HG03378 (cell line): ENCODE results near the gene CRELD1.
"Not testable (repeated sequence)": the region's sequence is repeated elsewhere in the genome, so short reads cannot be mapped to it uniquely, and the experiment has no call there.

Experiments used
- ATAC-seq: cut with Tn5 transposase; IDR thresholded peaks from one replicate; pipeline ENCODE4 v1.9.1; 2021; ENCODE audit warnings: mild to moderate bottlenecking, moderate library complexity; ENCODE audit not compliant: unreplicated experiment

The CRELD1 gene

DNA sequence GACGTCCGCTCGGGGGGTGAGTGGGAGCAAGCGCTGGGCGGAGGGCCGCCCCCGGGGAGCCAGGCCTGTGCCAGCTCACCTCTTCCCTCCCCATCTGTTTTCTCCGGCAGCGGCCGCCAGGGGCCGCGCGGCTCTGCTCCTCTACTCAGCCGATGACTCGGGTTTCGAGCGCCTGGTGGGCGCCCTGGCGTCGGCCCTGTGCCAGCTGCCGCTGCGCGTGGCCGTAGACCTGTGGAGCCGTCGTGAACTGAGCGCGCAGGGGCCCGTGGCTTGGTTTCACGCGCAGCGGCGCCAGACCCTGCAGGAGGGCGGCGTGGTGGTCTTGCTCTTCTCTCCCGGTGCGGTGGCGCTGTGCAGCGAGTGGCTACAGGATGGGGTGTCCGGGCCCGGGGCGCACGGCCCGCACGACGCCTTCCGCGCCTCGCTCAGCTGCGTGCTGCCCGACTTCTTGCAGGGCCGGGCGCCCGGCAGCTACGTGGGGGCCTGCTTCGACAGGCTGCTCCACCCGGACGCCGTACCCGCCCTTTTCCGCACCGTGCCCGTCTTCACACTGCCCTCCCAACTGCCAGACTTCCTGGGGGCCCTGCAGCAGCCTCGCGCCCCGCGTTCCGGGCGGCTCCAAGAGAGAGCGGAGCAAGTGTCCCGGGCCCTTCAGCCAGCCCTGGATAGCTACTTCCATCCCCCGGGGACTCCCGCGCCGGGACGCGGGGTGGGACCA, 632 bp upstream of the CRELD1 start:
- peak; percentile 41 for ATAC-seq

DNA sequence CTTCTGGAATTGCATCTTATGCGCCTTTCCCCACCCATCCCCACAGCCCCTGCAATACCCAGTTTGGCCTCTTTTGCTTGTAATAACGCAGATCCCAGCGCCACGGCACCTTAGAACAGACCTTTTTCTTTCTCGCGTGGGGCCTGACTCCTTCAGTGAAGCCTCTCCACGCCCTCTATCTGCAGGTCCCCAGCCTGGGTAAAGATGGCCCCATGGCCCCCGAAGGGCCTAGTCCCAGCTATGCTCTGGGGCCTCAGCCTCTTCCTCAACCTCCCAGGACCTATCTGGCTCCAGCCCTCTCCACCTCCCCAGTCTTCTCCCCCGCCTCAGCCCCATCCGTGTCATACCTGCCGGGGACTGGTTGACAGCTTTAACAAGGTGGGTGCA, 594 bp downstream of the CRELD1 start:
- no peak for ATAC-seq

DNA sequence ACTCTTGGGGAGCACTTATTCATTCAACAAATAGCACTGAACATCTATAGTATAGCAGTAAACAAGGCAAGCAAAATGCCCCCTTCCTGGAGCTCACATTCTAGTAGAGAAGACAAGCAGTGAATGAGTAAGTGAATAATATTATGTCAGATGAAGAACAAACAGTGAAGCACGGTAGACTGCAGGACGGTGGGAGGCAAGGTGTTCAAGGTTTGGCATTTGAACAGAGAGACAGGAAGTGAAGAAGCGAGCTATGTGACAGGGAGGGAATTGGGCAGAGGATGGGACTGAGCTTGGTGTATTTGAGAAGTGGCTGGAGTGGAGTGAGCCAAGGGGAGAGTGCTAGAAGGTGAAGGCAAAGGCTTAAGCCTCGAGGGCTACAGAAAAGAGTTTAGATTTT, 1.4 kb downstream of the CRELD1 start:
- no peak for ATAC-seq

DNA sequence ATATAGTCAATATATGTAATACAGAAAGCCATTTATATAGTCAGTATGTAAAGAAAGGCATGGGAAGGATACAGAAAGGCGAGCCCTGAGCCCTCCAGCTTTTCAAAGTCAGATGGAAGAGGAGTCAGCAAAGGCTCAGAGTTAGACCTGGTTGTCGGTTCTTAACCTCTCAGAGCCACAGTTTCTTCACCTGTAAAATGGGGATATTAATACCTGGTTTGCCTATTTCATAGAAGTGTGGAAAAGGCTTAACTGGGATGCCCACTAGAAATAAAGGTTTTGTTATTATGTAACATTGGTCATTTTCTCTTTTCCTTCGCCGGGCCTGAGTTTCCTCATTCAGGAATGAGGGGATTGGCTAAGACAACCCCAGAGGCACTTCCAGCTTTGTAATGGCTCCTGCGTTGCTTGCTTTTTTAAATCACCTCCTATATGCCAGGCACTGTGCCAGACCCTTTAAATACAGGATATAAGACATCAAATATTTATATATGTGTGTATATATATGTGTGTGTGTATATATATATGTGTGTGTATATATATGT, 2.4 kb downstream of the CRELD1 start:
- no peak for ATAC-seq

DNA sequence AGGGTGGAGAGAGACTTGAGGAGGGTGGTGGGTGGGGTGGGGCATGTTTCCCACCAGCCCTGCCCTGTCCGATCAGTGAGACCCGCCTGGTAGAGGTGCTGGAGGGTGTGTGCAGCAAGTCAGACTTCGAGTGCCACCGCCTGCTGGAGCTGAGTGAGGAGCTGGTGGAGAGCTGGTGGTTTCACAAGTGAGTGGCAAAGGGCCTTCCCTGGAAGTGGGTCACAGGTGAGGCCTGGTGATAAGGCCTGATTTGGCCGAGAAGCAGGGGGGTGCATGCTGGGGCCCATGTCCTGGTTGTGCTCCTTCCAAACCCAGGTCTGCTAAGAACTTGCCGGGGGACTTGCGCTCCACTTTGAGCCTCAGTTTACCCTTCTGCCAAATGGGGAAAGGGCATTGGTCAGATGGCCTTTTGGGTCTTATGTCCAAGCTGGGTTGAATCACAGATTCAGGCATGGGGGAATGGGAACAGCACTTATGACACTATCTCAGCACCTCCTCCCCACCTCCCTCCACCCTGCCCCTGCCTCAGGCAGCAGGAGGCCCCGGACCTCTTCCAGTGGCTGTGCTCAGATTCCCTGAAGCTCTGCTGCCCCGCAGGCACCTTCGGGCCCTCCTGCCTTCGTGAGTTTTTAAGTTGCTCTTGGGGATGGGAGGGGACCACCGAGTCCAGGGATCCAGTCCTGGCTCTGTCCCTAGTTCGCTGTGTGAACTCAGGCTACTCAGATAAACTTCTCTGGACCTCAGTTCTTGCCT, 4.0 kb downstream of the CRELD1 start:
- ATAC-seq, result no peak

DNA sequence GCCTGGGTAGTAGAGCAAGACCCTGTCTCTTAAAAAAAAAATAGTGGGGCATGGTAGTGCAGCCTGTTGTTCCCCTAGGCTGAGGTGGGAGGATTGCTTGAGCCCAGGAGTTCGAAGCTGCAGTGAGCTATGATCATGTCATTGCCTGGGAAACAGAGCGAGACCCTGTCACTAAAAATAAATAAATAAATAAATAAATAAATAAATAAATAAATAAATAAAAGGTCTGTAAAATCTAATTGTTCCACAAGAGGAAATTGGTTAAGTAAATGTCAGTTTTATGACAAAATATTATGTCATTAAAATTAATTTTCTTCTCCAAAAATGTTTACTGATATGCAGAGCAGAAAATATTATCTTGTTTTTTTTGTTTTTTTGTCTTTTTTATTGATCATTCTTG, 5.3 kb downstream of the CRELD1 start:
- no peak for ATAC-seq

DNA sequence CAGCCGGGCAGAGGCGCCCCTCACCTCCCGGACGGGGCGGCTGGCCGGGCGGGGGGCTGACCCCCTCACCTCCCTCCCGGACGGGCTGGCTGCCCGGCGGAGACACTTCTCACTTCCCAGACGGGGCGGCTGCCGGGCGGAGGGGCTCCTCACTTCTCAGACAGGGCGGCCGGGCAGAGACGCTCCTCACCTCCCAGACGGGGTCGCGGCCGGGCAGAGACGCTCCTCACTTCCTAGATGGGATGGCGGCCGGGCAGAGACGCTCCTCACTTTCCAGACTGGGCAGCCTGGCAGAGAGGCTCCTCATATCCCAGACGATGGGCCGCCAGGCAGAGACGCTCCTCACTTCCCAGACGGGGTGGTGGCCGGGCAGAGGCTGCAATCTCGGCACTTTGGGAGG, 6.3 kb downstream of the CRELD1 start:
- not testable (repeated sequence) for ATAC-seq

DNA sequence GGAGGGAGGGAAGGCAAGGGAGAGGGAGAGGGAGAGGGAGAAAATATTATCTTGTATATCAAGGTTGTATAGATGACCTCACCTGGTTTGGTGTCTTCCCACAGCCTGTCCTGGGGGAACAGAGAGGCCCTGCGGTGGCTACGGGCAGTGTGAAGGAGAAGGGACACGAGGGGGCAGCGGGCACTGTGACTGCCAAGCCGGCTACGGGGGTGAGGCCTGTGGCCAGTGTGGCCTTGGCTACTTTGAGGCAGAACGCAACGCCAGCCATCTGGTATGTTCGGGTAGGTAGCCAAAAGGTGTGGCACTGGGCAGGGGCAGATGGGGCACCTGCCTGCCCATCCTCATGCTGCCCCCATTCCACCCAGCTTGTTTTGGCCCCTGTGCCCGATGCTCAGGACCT, 7.1 kb downstream of the CRELD1 start:
- ATAC-seq, result no peak

DNA sequence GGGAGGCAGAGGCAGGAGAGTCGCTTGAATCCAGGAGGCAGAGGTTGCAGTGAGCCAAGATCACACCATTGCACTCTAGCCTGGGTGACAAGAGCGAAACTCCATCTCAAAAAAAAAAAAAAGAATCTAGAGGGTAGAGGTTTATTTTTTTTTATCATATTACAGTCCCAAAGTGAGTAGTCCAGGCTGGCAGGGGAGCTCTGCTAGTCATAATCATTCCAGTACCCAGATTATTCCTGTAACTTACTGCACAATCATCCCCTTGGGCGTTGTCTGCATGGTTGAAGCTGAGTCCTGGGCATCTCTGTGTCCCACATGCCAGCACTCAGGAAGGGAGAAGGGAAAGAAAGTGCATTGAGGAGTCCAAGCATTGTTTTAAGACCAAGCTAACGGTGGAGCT, 8.5 kb downstream of the CRELD1 start:
- no peak for ATAC-seq

DNA sequence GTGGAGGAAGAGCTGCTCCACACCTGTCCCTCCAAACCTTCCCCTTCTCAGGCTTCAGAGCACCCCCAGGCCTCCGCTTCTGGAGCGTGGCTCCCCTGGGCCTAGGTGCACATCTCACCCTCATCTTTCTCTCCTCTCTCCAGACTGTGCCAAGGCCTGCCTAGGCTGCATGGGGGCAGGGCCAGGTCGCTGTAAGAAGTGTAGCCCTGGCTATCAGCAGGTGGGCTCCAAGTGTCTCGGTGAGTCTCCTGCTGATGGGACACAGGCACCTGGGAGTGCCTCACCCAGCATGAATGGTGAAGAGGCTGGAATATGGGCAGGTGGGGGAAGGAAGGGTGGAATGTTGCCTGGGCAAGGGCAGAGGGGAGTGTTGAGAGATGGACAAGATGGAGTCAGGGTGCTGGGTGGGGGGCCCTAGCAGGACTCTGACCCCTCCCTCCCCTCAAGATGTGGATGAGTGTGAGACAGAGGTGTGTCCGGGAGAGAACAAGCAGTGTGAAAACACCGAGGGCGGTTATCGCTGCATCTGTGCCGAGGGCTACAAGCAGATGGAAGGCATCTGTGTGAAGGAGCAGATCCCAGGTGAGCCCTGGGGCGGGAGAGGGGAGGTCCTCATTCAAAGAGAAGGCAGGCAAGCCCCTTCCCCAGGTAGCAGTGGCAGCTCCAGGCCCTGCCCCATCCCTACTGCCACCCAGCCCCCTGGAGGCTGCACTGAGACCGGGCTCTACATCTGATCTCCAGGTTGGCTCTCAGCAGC, 9.5 kb downstream of the CRELD1 start:
- no peak for ATAC-seq

DNA sequence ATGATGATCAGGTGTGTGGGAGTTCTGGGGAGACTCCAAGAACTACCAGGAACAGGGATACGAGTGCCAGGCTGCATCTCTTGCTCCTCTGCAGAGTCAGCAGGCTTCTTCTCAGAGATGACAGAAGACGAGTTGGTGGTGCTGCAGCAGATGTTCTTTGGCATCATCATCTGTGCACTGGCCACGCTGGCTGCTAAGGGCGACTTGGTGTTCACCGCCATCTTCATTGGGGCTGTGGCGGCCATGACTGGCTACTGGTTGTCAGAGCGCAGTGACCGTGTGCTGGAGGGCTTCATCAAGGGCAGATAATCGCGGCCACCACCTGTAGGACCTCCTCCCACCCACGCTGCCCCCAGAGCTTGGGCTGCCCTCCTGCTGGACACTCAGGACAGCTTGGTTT, 10.6 kb downstream of the CRELD1 start:
- no peak for ATAC-seq

DNA sequence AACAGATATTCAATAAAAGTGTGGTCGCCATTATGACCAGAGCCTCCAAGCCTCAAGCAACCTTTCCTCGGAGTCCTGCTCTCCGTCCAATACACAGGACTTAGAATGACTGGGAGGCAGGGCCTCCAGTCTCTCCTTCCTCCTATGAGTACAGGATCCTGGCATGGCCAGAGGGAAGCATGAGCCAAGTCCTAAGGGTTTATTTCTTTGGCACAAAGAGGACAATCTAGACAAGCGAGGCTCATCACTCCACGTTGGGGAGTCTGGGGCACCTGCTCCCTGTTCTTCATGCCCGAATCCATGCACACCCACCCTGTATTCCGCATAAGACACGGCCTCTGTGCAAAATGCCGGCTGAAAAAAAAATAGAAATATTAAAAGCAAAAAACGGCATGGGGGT, 11.7 kb downstream of the CRELD1 start:
- ATAC-seq, result no peak

DNA sequence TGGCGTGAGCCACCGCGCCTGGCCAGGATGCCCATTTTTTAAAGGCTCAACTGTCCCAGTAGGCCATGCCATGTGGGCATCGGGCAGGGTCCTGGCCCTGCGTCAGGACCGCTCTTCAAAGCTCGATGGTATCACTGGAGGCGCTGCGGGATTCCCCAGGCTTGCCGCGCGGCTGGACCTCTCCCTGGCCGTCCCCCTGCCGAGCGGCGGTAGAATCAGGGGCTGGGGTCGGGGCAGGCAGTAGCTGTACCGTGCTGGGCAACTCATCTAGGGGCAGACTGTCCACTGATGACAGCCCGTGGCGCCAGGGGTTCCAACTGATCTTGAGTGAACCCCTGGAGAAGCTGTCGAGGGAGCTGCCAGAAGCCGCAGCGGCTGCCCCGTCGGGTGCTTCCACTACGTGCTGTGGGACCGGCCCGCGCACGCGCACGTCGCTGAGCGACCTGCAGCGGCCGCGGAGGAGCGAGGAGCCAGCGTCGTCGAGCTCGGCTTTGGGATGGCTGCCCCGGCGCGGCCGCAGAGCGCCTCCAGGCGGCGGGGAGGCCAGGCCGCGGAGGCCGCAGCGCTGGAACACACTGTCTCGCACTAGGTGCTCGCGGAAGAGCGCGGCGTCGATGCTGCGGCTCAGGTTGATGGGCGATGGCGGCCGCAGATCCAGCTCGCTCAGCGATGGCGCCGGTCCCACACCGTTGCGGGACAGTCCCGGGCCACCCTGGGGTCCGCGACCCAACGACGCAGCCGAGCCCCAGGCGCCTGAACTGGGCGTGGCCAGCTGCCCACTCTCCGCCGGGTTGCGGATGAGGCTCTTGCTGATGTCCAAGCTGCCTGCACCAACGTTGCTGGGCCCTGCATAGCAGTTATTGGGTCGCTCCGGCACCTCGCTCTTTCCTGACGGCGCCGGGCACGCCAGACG, 12.7 kb downstream of the CRELD1 start:
- peak; percentile 49 for ATAC-seq

DNA sequence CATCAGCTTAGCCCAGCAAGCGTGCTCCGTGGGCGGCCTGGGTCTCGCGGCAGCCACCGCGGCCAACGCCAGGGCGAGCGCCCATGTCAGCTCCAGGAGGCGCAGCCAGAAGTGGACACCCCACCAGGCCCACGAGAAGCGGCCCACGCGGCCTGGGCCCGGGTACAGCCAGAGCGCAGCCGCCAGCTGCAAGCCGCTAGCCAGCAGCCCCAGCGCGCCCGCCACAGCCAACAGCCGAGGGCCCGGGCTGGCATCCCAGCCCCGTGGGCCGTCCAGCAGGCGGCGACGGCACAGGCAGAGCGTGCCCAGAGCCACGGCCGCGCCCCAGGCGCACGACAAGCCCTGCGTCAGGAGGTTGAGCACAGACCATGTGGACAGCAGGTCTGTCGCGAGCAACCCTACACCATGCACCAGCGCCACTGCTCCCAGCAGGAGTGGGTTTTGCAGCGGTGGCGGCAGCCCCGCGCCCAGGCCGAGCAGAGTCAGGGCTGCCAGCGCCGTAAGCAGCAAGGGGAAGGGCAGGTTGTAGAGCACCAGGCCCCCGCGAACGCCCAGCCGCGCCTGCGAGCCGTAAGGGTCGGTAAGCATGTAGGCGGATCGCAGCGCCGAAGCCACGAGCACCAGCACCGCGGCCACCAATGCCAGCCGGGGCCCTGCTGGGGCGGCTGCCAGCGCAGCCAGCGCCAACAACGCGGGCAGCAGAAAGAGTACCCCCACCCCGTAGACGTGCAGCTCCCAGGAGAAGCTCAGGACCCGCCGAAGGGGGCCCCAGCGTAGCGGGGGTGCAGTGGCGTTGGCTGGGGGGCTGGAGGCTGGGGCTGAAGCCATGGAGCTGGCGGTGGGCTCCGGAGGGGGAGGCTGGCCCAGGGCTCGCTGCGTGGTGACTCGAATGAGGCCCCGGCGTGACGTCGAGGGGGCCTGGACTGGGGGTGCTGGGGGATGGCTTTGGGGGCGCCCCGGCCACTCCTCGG, 13.7 kb downstream of the CRELD1 start:
- ATAC-seq, result no peak

DNA sequence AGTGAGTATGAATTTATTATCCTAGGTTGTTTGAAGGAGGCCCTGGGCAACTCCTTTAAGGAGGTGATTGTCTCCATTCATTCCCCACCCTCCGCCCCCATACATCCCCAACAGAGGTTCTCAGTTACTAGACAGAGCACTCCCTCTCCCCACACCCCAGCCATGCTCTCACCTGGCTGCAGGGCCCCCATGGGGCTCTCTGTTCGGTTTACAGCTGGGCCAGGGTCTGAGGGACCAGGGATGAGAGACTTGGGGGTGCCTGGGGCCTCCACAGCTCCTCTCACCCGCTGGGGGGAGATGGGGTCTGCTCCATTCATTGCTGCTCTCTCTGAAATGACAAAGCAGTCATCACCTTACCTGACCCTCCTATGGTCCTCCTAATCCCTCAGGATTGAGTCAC, 15.0 kb downstream of the CRELD1 start:
- ATAC-seq, result no peak

DNA sequence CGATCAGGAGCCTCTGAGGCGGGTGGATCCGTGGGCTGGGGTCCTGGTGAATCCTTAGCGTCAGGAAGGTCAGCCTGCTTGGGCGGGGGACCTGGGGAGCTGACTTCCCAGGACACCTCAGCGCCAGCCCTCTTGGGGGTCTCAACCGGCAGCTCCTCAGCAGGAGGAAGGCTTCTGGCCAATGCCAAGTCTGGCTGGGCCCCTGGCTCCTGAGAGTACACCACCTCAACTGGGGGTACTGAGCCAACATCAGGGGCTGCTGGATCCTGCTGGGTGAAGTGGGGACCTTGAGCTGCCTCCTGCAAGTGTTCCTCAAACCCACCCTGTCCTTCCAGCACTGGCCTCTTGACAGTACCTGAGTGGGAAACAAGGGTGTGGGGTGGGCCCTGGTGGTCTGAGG, 15.5 kb downstream of the CRELD1 start:
- ATAC-seq, result no peak

DNA sequence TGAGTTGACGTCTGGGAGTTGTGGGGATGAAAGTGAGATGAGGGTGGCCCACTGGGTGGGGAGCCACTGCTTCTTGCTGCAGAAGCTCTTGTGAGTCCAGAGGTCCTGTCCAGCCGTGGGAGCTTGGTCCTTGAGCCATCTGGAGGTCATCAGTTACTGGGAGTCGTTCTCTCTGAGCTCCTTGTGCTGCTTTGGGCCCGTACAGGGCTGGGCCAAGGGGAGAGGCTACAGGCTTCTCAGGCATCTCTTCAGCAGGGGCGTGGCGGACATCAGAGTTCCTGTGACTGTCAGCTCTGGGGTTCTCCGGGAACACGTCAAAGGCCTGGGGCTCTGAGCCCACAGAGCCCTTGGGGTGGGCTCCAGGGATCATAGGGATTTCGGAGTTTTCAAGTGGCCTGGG, 16.0 kb downstream of the CRELD1 start:
- ATAC-seq, result no peak

DNA sequence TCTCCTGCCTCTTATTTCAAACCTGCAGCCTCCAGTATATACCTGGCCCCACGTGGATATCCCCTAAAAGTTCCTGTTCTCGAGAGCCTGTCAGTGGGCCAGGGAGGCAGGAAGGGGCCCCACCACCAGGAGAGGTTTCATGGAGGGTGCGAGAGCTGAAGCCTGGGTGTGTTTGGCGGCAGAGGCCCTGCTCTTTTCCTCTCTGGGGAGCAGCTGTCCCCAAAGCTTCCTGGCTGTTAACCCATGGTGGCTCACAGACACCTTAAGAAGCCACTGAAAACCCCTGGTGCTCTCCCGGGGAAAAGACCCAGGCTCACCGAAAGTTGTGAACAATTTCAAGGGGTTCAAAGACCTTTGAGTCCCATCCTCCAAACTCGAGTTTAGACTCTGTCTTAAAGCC, 17.5 kb downstream of the CRELD1 start:
- peak; percentile 35 for ATAC-seq

DNA sequence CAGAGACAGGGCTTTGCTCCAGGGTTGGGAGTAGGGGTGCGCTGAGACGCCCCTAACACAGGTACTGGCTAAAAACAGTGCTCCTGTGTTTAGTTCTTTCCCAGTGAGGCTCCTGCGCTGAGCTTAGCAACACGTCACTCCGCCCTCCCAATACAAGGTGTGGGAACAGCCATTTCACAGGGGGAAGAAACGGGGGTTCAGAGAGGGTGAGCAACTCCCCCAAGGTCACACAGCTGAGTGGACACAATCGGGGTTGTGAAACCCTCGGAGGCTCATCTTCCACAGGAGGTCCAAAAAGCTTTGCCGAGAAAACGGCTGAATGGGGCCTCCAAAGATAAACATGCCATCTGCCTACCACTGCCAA, 17.9 kb downstream of the CRELD1 start:
- ATAC-seq, result no peak
